Thoracic aorta (tissue), 2 donors: Measurements from ENCODE around the gene UBA1. TPM values are rescaled to one million over a fixed set of nuclear protein-coding genes. Genes with fewer than 3 reads are reported as not detected.

Source experiments
- ATAC-seq: fragments of 150-250 bp; one replicate; pipeline ENCODE4 v1.8.0; 2017; ENCODE audit warnings: low read depth; ENCODE audit not compliant: insufficient number of reproducible peaks, low FRiP score
- DNase-seq: peaks from one replicate; pipeline ENCODE4 v3.0.0-alpha.2; 2020; ENCODE audit warnings: low spot score
- H3K27ac ChIP-seq, 2 donors: fragments of 200-600 bp; sonication (generic); 1 replicate in 1 of 2; 2 replicates in 1 of 2; pipeline ENCODE4 v1.5.1; 2016; ENCODE audit warnings: mild to moderate bottlenecking in 2 of 2, moderate library complexity in 2 of 2
- H3K27me3 ChIP-seq: fragments of 200-600 bp; sonication (generic); replicated peaks from 2 replicates; pipeline ENCODE4 v1.6.0; 2016; ENCODE audit warnings: mild to moderate bottlenecking; ENCODE audit not compliant: insufficient read depth
- H3K36me3 ChIP-seq: fragments of 200-600 bp; sonication (generic); one replicate; pipeline ENCODE4 v1.5.1; 2016
- H3K4me1 ChIP-seq, 2 donors: fragments of 200-600 bp; sonication (generic); 1 replicate in 1 of 2; 2 replicates in 1 of 2; pipeline versions ENCODE4 v1.5.1 to v1.6.0; 2016; ENCODE audit warnings: low read depth in 2 of 2, mild to moderate bottlenecking in 1 of 2; ENCODE audit not compliant: control insufficient read depth in 1 of 2
- H3K4me3 ChIP-seq: fragments of 200-600 bp; sonication (generic); 2 replicates; pipeline ENCODE4 v1.5.1; 2016; ENCODE audit warnings: mild to moderate bottlenecking
- H3K9me3 ChIP-seq: fragments of 200-600 bp; sonication (generic); 2 replicates; pipeline ENCODE4 v1.5.1; 2016
- total RNA-seq, 2 donors: library from RNA; depleted of rRNA; stranded (reverse); fragments of >200 nt; gene quantifications; one replicate each; pipeline versions ENCODE4 v1.1.0 to v1.2.3, GENCODE V29; 2016
- TF ChIP-seq, protein P1 (sequence below): fragments of 200-600 bp; sonication (generic); IDR thresholded peaks from one replicate; pipeline ENCODE4 v1.5.1; 2019; ENCODE audit warnings: antibody characterized with exemption

UBA1 gene
- total RNA-seq, 2 donors from 2014 or later = 132 to 133 TPM

DNA sequence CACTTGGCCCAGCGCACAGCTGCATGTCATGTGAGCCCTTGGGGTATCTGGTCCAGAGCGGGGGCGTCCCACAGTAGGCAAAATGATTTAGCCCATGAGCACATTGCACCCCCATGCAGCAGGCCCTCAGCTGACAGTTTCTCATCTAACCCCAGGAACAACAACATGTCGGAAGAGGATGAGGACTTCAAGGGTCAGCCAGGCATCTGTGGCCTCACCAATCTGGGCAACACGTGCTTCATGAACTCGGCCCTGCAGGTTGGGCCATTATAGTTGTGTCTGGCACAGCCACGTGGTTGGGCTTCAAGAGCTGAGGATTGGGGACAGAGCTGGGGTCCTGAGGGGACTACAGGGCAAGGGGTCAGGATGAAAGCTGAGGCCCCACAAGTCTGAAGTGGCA lies 47.0 kb downstream of the UBA1 start:
- Histone ChIP-seq H3K27me3 (no peaks in the 10 kb centered on the region), H3K9me3 (no peaks in the 10 kb centered on the region), H3K4me3 (no peak overlapping the region), H3K27ac (no peak overlapping the region), H3K4me1 (peaks cover 0 to 8% of the 10 kb centered on the region in 2 donors), H3K36me3 (peaks cover 20% of the 10 kb centered on the region)
- DNase-seq = no peak
- TF ChIP-seq, protein P1, sequence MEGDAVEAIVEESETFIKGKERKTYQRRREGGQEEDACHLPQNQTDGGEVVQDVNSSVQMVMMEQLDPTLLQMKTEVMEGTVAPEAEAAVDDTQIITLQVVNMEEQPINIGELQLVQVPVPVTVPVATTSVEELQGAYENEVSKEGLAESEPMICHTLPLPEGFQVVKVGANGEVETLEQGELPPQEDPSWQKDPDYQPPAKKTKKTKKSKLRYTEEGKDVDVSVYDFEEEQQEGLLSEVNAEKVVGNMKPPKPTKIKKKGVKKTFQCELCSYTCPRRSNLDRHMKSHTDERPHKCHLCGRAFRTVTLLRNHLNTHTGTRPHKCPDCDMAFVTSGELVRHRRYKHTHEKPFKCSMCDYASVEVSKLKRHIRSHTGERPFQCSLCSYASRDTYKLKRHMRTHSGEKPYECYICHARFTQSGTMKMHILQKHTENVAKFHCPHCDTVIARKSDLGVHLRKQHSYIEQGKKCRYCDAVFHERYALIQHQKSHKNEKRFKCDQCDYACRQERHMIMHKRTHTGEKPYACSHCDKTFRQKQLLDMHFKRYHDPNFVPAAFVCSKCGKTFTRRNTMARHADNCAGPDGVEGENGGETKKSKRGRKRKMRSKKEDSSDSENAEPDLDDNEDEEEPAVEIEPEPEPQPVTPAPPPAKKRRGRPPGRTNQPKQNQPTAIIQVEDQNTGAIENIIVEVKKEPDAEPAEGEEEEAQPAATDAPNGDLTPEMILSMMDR = no peak
- no peak for ATAC-seq

DNA sequence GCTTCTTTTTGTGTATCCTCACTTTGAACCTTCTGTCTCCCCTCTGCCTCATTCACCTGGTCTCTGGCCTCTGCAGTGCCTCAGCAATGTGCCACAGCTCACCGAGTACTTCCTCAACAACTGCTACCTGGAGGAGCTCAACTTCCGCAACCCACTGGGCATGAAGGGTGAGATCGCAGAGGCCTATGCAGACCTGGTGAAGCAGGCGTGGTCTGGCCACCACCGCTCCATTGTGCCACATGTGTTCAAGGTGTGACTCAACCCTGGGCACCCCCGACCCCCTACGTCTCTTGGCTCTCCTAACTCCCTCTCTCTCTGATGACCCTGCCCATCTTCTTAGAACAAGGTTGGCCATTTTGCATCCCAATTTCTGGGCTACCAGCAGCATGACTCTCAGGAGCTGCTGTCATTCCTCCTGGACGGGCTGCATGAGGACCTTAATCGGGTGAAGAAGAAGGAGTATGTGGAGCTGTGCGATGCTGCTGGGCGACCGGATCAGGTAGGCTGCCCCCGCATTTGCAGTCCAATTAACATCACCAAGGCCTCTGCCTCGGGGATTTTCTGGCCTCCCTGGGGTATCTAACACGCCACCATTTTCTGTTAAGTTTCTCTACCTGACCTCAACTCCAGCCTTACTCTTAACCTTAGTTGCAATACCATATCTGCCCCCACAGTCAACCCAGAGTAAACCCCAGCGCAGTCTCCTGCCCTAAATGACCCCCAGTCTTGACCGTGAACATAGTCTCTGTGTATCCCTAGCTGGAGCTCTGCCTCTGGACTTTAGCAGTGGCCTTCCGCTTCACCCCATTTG lies 47.8 kb downstream of the UBA1 start:
- no peak for DNase-seq

DNA sequence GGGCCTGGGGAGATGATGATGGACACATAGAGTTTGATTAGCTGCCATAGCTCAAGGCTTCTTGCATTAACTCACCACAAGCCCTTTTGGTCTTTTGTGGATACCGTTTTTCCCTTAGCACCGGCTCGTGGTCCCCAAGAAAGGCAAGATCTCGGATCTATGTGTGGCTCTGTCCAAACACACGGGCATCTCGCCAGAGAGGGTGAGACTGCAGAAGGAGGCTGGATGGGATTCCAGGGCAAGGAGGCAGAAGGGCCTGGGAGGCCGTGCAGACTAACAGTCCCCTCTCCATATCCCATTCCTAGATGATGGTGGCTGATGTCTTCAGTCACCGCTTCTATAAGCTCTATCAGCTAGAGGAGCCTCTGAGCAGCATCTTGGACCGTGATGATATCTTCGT lies 48.7 kb downstream of the UBA1 start:
- no peak overlapping the region for H3K27ac ChIP-seq
- DNase-seq (no peak), ATAC-seq (no peak)
- no peak overlapping the region for H3K4me3 ChIP-seq
- H3K9me3 ChIP-seq = no peaks in the 10 kb centered on the region
- H3K27me3 ChIP-seq = no peaks in the 10 kb centered on the region
- TF ChIP-seq, protein P1 = no peak
- H3K4me1 ChIP-seq = peaks cover 0 to 2% of the 10 kb centered on the region in 2 donors
- peaks cover 20% of the 10 kb centered on the region for H3K36me3 ChIP-seq

More for the DNA sequence above, 47.8 kb downstream of the UBA1 start:
- no peak for ATAC-seq
- TF ChIP-seq, protein P1 = no peak
- Histone ChIP-seq H3K27me3 (no peaks in the 10 kb centered on the region), H3K4me1 (peaks cover 0 to 8% of the 10 kb centered on the region in 2 donors), H3K36me3 (peaks cover 20% of the 10 kb centered on the region), H3K27ac (no peak overlapping the region), H3K9me3 (no peaks in the 10 kb centered on the region), H3K4me3 (no peak overlapping the region)

DNA sequence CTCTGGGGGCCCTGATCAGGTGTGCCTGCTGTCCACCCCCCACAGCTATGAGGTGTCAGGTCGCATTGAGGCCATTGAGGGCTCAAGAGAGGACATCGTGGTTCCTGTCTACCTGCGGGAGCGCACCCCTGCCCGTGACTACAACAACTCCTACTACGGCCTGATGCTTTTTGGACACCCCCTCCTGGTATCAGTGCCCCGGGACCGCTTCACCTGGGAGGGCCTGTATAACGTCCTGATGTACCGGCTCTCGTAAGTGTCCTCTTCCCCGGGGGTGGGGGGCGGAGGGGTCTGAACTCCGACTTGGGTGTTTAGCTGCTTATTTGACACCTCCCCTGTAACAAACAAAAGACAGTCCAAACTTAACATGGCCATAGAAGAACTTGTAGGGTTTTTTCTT lies 49.7 kb downstream of the UBA1 start:
- H3K4me3 ChIP-seq = no peak overlapping the region
- peaks cover 20% of the 10 kb centered on the region for H3K36me3 ChIP-seq
- ATAC-seq (no peak), DNase-seq (no peak)
- no peak overlapping the region for H3K27ac ChIP-seq
- H3K9me3 ChIP-seq = no peaks in the 10 kb centered on the region
- TF ChIP-seq, protein P1 = no peak
- no peaks in the 10 kb centered on the region for H3K4me1 ChIP-seq
- no peaks in the 10 kb centered on the region for H3K27me3 ChIP-seq

DNA sequence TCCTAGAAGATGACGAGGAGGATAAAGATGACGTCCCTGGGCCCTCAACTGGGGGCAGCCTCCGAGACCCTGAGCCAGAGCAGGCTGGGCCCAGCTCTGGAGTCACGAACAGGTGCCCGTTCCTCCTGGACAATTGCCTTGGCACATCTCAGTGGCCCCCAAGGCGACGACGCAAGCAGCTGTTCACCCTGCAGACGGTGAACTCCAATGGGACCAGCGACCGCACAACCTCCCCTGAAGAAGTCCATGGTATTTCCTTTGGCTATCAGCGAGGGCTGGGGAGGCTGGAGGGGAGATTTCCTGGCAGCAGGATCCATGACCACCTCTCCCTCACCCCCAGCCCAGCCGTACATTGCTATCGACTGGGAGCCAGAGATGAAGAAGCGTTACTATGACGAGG lies 51.0 kb downstream of the UBA1 start:
- no peaks in the 10 kb centered on the region for H3K9me3 ChIP-seq
- ATAC-seq (no peak), DNase-seq (no peak)
- TF ChIP-seq, protein P1 = no peak
- H3K4me1 ChIP-seq = no peaks in the 10 kb centered on the region
- no peak overlapping the region for H3K27ac ChIP-seq
- no peak overlapping the region for H3K4me3 ChIP-seq
- H3K36me3 ChIP-seq = peaks cover 20% of the 10 kb centered on the region
- no peaks in the 10 kb centered on the region for H3K27me3 ChIP-seq
